ENCODE data around the gene FER. TPM values are rescaled to one million over a fixed set of nuclear protein-coding genes. Genes with fewer than 3 reads are reported as not detected.

The FER gene
- total and polyA plus RNA-seq, 9 of the 15 experiments (the other 6 are each of a cell fraction or from before 2014, with no cell fraction given), result 6.7 to 18.2 (median 8.9) TPM

DNA sequence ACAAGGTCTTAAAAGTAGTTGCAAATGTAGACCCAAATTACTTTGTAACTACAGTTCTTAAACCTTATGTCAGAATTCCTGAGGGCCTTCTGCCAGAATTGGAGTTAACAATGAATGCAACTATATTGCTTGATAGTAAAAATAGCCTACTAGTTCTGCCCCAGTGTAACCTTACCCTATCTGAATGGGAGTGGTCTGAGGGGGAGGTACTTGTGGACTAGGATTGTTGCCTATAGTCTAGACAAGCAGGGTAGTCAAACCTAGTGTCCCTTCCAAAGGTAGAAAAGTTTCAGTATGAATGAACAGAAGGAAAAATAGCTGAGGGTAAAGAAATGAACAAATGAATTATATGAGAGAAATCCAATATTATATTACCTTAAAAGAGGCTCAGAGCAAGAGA, 419.9 kb downstream of the FER start:
- FAIRE-seq (no peak), DNase-seq (ENCODE audit: extremely low read depth in 1 of 4, low spot score in 3 of 4) (no peak), ATAC-seq (no peak)
- ChIA-PET POLR2A (no interaction called here), CTCF (ENCODE audit: low intra/inter-chr PET ratio) (no interaction called here)
- no peak overlapping the region for H2AFZ ChIP-seq (ENCODE audit: low read depth, low read length)
- H3K36me3 ChIP-seq (ENCODE audit: control insufficient read depth, insufficient read depth, low read length), result no peaks in the 10 kb centered on the region
- in situ Hi-C loops (cut with MboI) (no loop called here), intact Hi-C loops (cut with micrococcal nuclease) (no loop called here)
- H3K27ac ChIP-seq (ENCODE audit: extremely low read depth, low read depth, low read length), result no peak overlapping the region
- no peaks in the 10 kb centered on the region for H3K4me1 ChIP-seq (replicated peaks in 1 of 2; ENCODE audit: control insufficient read depth in 2 of 2, insufficient read depth in 2 of 2, low read length in 2 of 2)
- H3K4me2 ChIP-seq (ENCODE audit: insufficient read depth, low read length), result no peak overlapping the region
- no TSS peak for BruUV-seq (replicated peaks)
- TF ChIP-seq MYNN (IDR thresholded peaks at IDR 0.05) (no peak), MYNN (CRISPR knock-in tag; IDR thresholded peaks at IDR 0.05) (no peak), SRSF1 (IDR thresholded peaks at IDR 0.05; ENCODE audit: low read depth, low read length) (no peak), ILK (tag; IDR thresholded peaks at IDR 0.05; ENCODE audit: borderline replicate concordance, low read depth) (no peak)
- no peak overlapping the region for H3K4me3 ChIP-seq
- no peaks in the 10 kb centered on the region for H3K79me2 ChIP-seq (ENCODE audit: control insufficient read depth, insufficient read depth, low read length)
- no peaks in the 10 kb centered on the region for H3K9me3 ChIP-seq (replicated peaks; ENCODE audit: control insufficient read depth, insufficient read depth, low read depth, low read length)
- no peaks in the 10 kb centered on the region for H3K9me1 ChIP-seq (ENCODE audit: control insufficient read depth, insufficient read depth, low read length)
- H3K27me3 ChIP-seq (ENCODE audit: control insufficient read depth in 2 of 2, insufficient read depth in 2 of 2, low read length in 2 of 2), result no peaks in the 10 kb centered on the region
- no peaks in the 10 kb centered on the region for H4K20me1 ChIP-seq (replicated peaks; ENCODE audit: control insufficient read depth, insufficient read depth, low read length)
- no peak overlapping the region for H3K9ac ChIP-seq (ENCODE audit: insufficient read depth in 1 of 2, low read depth in 2 of 2, low read length in 2 of 2)

DNA sequence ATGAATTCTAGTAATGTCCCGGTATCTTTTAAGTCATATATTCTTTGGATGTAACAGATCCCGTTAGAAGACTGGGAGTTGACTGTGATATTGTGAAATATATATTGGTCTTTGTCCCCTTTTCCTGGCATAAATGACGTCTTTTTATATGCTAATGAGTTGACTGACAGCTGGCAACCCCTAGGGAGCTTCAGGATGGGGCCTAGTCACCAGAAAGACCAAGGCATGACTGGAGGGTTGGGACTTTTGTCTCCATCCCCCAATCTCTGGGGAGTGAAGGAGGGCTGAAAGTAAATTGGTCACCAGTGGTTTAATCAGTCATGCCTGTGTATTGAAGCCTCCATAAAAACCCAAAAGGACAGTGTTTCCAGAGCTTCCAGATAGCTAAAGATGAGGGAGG, 420.5 kb downstream of the FER start:
- Histone ChIP-seq H3K4me3 (no peak overlapping the region), H3K9ac (ENCODE audit: insufficient read depth in 1 of 2, low read depth in 2 of 2, low read length in 2 of 2) (no peak overlapping the region), H2AFZ (ENCODE audit: low read depth, low read length) (no peak overlapping the region), H3K4me2 (ENCODE audit: insufficient read depth, low read length) (no peak overlapping the region), H3K27ac (ENCODE audit: extremely low read depth, low read depth, low read length) (no peak overlapping the region), H3K9me1 (ENCODE audit: control insufficient read depth, insufficient read depth, low read length) (no peaks in the 10 kb centered on the region), H4K20me1 (replicated peaks; ENCODE audit: control insufficient read depth, insufficient read depth, low read length) (no peaks in the 10 kb centered on the region), H3K9me3 (replicated peaks; ENCODE audit: control insufficient read depth, insufficient read depth, low read depth, low read length) (no peaks in the 10 kb centered on the region), H3K27me3 (ENCODE audit: control insufficient read depth in 2 of 2, insufficient read depth in 2 of 2, low read length in 2 of 2) (no peaks in the 10 kb centered on the region), H3K36me3 (ENCODE audit: control insufficient read depth, insufficient read depth, low read length) (no peaks in the 10 kb centered on the region), H3K79me2 (ENCODE audit: control insufficient read depth, insufficient read depth, low read length) (no peaks in the 10 kb centered on the region), H3K4me1 (replicated peaks in 1 of 2; ENCODE audit: control insufficient read depth in 2 of 2, insufficient read depth in 2 of 2, low read length in 2 of 2) (no peaks in the 10 kb centered on the region)
- ChIA-PET POLR2A (no interaction called here), CTCF (ENCODE audit: low intra/inter-chr PET ratio) (interaction anchor here (0.6 kb wide), 1 partner anchor 294 kb away, joined by 3 read pairs; no protein-coding TSS in a partner anchor)
- ATAC-seq, result no peak
- intact Hi-C loops (cut with micrococcal nuclease), result no loop called here
- in situ Hi-C loops (cut with MboI), result no loop called here
- BruUV-seq (replicated peaks), result no TSS peak
- TF ChIP-seq ELF4 (CRISPR knock-in tag; IDR thresholded peaks at IDR 0.05), result no peak
- no peak for TF ChIP-seq NR2F6 (CRISPR knock-in tag; IDR thresholded peaks at IDR 0.05)
- no peak for TF ChIP-seq ZNF561 (CRISPR knock-in tag; conservative IDR thresholded peaks at IDR 0.05)
- TF ChIP-seq, protein P1, sequence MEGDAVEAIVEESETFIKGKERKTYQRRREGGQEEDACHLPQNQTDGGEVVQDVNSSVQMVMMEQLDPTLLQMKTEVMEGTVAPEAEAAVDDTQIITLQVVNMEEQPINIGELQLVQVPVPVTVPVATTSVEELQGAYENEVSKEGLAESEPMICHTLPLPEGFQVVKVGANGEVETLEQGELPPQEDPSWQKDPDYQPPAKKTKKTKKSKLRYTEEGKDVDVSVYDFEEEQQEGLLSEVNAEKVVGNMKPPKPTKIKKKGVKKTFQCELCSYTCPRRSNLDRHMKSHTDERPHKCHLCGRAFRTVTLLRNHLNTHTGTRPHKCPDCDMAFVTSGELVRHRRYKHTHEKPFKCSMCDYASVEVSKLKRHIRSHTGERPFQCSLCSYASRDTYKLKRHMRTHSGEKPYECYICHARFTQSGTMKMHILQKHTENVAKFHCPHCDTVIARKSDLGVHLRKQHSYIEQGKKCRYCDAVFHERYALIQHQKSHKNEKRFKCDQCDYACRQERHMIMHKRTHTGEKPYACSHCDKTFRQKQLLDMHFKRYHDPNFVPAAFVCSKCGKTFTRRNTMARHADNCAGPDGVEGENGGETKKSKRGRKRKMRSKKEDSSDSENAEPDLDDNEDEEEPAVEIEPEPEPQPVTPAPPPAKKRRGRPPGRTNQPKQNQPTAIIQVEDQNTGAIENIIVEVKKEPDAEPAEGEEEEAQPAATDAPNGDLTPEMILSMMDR (IDR thresholded peaks at IDR 0.05 in 2 of 3, conservative IDR thresholded peaks at IDR 0.05 in 1 of 3; ENCODE audit: insufficient read depth in 2 of 3, low read depth in 1 of 3, low read length in 3 of 3), result no peak
- no peak for TF ChIP-seq RCOR1 (IDR thresholded peaks at IDR 0.05; ENCODE audit: borderline replicate concordance in 1 of 2, low read depth in 2 of 2, low read length in 2 of 2)
- no peak for TF ChIP-seq NFE2 (IDR thresholded peaks at IDR 0.05; ENCODE audit: low read depth)
- TF ChIP-seq TFAM (CRISPR knock-in tag; conservative IDR thresholded peaks at IDR 0.05), result no peak
- TF ChIP-seq ZNF324 (CRISPR knock-in tag; IDR thresholded peaks at IDR 0.05), result no peak
- DNase-seq (ENCODE audit: extremely low read depth in 1 of 4, low spot score in 3 of 4), result no peak
- WGBS (ENCODE audit: insufficient coverage, low coverage, missing lambda C conversion rate), result 18% methylated on average over 3 of the region's 3 CpGs
- FAIRE-seq, result no peak
